DND-41 (cell line): Measurements from ENCODE around the gene EPHA10.

Experiments used
- CTCF ChIP-seq: IDR thresholded peaks from 2 replicates; pipeline ENCODE4 v1.5.1; 2012; ENCODE audit warnings: borderline replicate concordance, low read length, moderate library complexity, mild to moderate bottlenecking; ENCODE audit not compliant: poor library complexity, severe bottlenecking; ENCODE audit errors: extremely low read depth
- EZH2 ChIP-seq: IDR thresholded peaks from 3 replicates; pipeline ENCODE4 v1.6.1; 2012; ENCODE audit warnings: borderline replicate concordance, low read depth, mild to moderate bottlenecking, moderate library complexity, low read length, inconsistent platforms; ENCODE audit not compliant: severe bottlenecking

GRCh38 chr1:37697737-37698136, 67.2 kb downstream of the EPHA10 start:
- no peak for TF ChIP-seq EZH2
- TF ChIP-seq CTCF = no peak
